Endothelial cell of umbilical vein (primary cell): ENCODE data around the gene RPS16. TPM values are rescaled to one million over a fixed set of nuclear protein-coding genes. Genes with fewer than 3 reads are reported as not detected.
A peak's percentile ranks its signal among the peaks of the same experiment; 100 is the strongest.

Source experiments
- BruUV-seq: library from RNA; stranded (reverse); fragments of 400-500 nt; replicated peaks from 2 replicates; lab custom pipeline; 2021; lab: Mats Ljungman, UMichigan
- CTCF ChIA-PET: fragments of 300-600, 350-600 bp; sonication (Branson Sonifier 250); formaldehyde crosslinking; loops from one replicate; lab custom pipeline; 2021; ENCODE audit warnings: antibody characterized with exemption, inconsistent platforms; lab: Charles Lee
- POLR2A ChIA-PET: fragments of 300-600, 350-600 bp; sonication (Branson Sonifier 250); formaldehyde crosslinking; loops from one replicate; lab custom pipeline; 2021; ENCODE audit warnings: antibody characterized with exemption, inconsistent platforms; lab: Charles Lee
- DNase-seq: peaks from one replicate; pipeline ENCODE4 v3.0.0-alpha.2; 2011; ENCODE audit warnings: low read depth, low spot score
- FAIRE-seq: peaks from 2 replicates; lab custom pipeline; 2011; peaks lifted over from hg19 to GRCh38; lab: Jason Lieb, UNC
- H2AFZ ChIP-seq: 2 replicates; pipeline ENCODE4 v1.6.0; 2012; ENCODE audit warnings: low read depth, low read length, control low read depth, inconsistent platforms
- H3K27ac ChIP-seq: 2 replicates; pipeline ENCODE4 v1.5.1; 2011; ENCODE audit warnings: low read depth, mild to moderate bottlenecking, control low read depth, low read length, moderate library complexity; ENCODE audit not compliant: insufficient read depth
- H3K27me3 ChIP-seq, 2 experiments: 2 replicates each; pipeline versions ENCODE4 v1.6.0 to v1.6.1; 2011; ENCODE audit warnings: low read length in 2 of 2, mixed read lengths in 1 of 2; ENCODE audit not compliant: control insufficient read depth in 2 of 2, insufficient read depth in 2 of 2
- H3K36me3 ChIP-seq, 2 experiments: 2 replicates in 1 of 2; 3 replicates in 1 of 2; pipeline ENCODE4 v1.5.1; 2011; ENCODE audit warnings: low read length in 2 of 2, mild to moderate bottlenecking in 1 of 2, moderate library complexity in 1 of 2; ENCODE audit not compliant: control insufficient read depth in 2 of 2, insufficient read depth in 2 of 2; ENCODE audit errors: extremely low read depth in 1 of 2
- H3K4me1 ChIP-seq: 3 replicates; pipeline ENCODE4 v1.5.1; 2011; ENCODE audit warnings: mild to moderate bottlenecking, low read length; ENCODE audit not compliant: control insufficient read depth, insufficient read depth; ENCODE audit errors: extremely low read depth
- H3K4me2 ChIP-seq: 2 replicates; pipeline ENCODE4 v1.6.1; 2011; ENCODE audit warnings: low read length, control low read depth, mixed read lengths; ENCODE audit not compliant: insufficient read depth
- H3K4me3 ChIP-seq, 3 experiments: fragments of 200-600 bp in 1 of 3; sonication (generic), shearing (Covaris generic) in 1 of 3; replicated peaks in 1 of 3; 2 replicates each; pipeline ENCODE4 v1.5.1; 2011 to 2016; ENCODE audit warnings: control low read depth in 3 of 3, low read length in 3 of 3, mild to moderate bottlenecking in 2 of 3, inconsistent platforms in 1 of 3, low read depth in 1 of 3, moderate library complexity in 1 of 3; ENCODE audit not compliant: insufficient read depth in 1 of 3
- H3K79me2 ChIP-seq: 2 replicates; pipeline ENCODE4 v1.6.0; 2012; ENCODE audit warnings: low read length, inconsistent platforms; ENCODE audit not compliant: control insufficient read depth, insufficient read depth
- H3K9ac ChIP-seq: replicated peaks from 2 replicates; pipeline ENCODE3; 2011; ENCODE audit warnings: low read length, control low read depth; ENCODE audit not compliant: insufficient read depth; ENCODE audit errors: extremely low read depth
- H3K9me1 ChIP-seq: replicated peaks from 3 replicates; pipeline ENCODE4 v1.6.0; 2011; ENCODE audit warnings: mild to moderate bottlenecking, low read length; ENCODE audit not compliant: control insufficient read depth, insufficient read depth; ENCODE audit errors: extremely low read depth
- H3K9me3 ChIP-seq: replicated peaks from 2 replicates; pipeline ENCODE4 v1.5.1; 2012; ENCODE audit warnings: low read length, inconsistent platforms; ENCODE audit not compliant: control insufficient read depth, insufficient read depth
- H4K20me1 ChIP-seq: replicated peaks from 2 replicates; pipeline ENCODE3; 2011; ENCODE audit warnings: mild to moderate bottlenecking, low read length; ENCODE audit not compliant: control insufficient read depth, insufficient read depth; ENCODE audit errors: extremely low read depth
- EZH2 ChIP-seq: IDR thresholded peaks from 2 replicates; pipeline ENCODE4 v1.6.1; 2012; ENCODE audit warnings: borderline replicate concordance, low read depth, mild to moderate bottlenecking, moderate library complexity, low read length, inconsistent platforms; ENCODE audit not compliant: severe bottlenecking
- FOS ChIP-seq: IDR thresholded peaks from 2 replicates; pipeline ENCODE4 v1.6.1; 2011; ENCODE audit warnings: mild to moderate bottlenecking, low read length, moderate library complexity, borderline replicate concordance; ENCODE audit not compliant: insufficient read depth
- GATA2 ChIP-seq: IDR thresholded peaks from 2 replicates; pipeline ENCODE4 v1.7.0; 2011; ENCODE audit warnings: low read depth, mild to moderate bottlenecking, moderate library complexity, mixed read lengths, low read length; ENCODE audit not compliant: insufficient read length, insufficient read depth
- JUN ChIP-seq: IDR thresholded peaks from 2 replicates; pipeline ENCODE4 v1.6.1; 2011; ENCODE audit warnings: borderline replicate concordance, low read depth; ENCODE audit not compliant: insufficient read length, insufficient read depth
- MYC ChIP-seq: IDR thresholded peaks from one replicate; pipeline ENCODE4 v1.6.1; 2011; ENCODE audit warnings: mild to moderate bottlenecking, low read depth, low read length
- POLR2A ChIP-seq: IDR thresholded peaks from 2 replicates; pipeline ENCODE4 v1.6.1; 2012; ENCODE audit warnings: low read depth, mild to moderate bottlenecking, control low read depth, low read length
- POLR2AphosphoS5 ChIP-seq: IDR thresholded peaks from 2 replicates; pipeline ENCODE4 v1.6.1; 2012; ENCODE audit warnings: low read depth, mild to moderate bottlenecking, control low read depth, low read length, moderate library complexity; ENCODE audit not compliant: insufficient read depth
- dilution Hi-C: fragments of 300-500 bp; cut with MboI; formaldehyde crosslinking; loops from one replicate; pipeline ENCODE4 v1.15.0; 2019; ENCODE audit warnings: low sequenced_read_pairs; ENCODE audit not compliant: extremely low pct_ligation_motif_present
- intact Hi-C: fragments of 100-400 bp; cut with micrococcal nuclease; formaldehyde crosslinking; loops from one replicate; pipeline ENCODE4 v1.10.0; 2022
- polyA plus RNA-seq, 4 experiments: library from polyadenylated mRNA; depleted of rRNA in 3 of 4; stranded (reverse) in 3 of 4; unstranded in 1 of 4; fragments of >200 nt; gene quantifications; 2 replicates each; pipeline versions ENCODE4 v1.2.1 to v1.2.3, GENCODE V29; 2011 to 2012; ENCODE audit warnings: missing spikeins in 1 of 4
- total RNA-seq: library from RNA; stranded (reverse); gene quantifications from 2 replicates; pipeline ENCODE4 v1.2.3, GENCODE V29; 2021
- TF ChIP-seq, protein P1 (sequence below): IDR thresholded peaks from 2 replicates; pipeline ENCODE4 v1.6.1; 2011; ENCODE audit not compliant: insufficient read depth, insufficient read length
- TF ChIP-seq, protein P2 (sequence below), 2 donors: IDR thresholded peaks; 1 replicate in 1 of 2; 2 replicates in 1 of 2; pipeline ENCODE4 v1.5.1; 2011; ENCODE audit warnings: low read length in 2 of 2, mild to moderate bottlenecking in 2 of 2, moderate library complexity in 2 of 2, control low read depth in 1 of 2, inconsistent platforms in 1 of 2, low read depth in 1 of 2; ENCODE audit not compliant: insufficient read depth in 1 of 2; ENCODE audit errors: extremely low read depth in 1 of 2

The RPS16 gene
- total and polyA plus RNA-seq, 2 donors (not counting 3 experiments of a cell fraction or from before 2014, with no cell fraction given), result 1,768 to 5,244 TPM

GRCh38 chr19:39438270-39438934 is 2.7 kb upstream of the RPS16 start:
- POLR2A ChIA-PET, result no interaction called here
- no peak overlapping the region for H3K9ac ChIP-seq
- intact Hi-C loops, result no loop called here
- H3K27ac ChIP-seq, result no peak overlapping the region
- FAIRE-seq (no peak), DNase-seq (no peak)
- no peaks in the 10 kb centered on the region for H3K27me3 ChIP-seq
- TF ChIP-seq POLR2A, result no peak
- no peak for TF ChIP-seq EZH2
- TF ChIP-seq, protein P1, sequence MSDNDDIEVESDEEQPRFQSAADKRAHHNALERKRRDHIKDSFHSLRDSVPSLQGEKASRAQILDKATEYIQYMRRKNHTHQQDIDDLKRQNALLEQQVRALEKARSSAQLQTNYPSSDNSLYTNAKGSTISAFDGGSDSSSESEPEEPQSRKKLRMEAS, result no peak
- no peak overlapping the region for H3K4me2 ChIP-seq
- no peak overlapping the region for H2AFZ ChIP-seq
- peaks cover 21% of the 10 kb centered on the region for H3K4me1 ChIP-seq
- H3K9me1 ChIP-seq, result no peaks in the 10 kb centered on the region
- no peaks in the 10 kb centered on the region for H4K20me1 ChIP-seq
- dilution Hi-C loops, result no loop called here
- CTCF ChIA-PET, result interaction anchor here (0.9 to 1.6 kb wide), 3 partner anchors 36 to 94 kb away, joined by 3 to 6 read pairs (median 4); partner anchors contain the start of gene EID2B
- H3K79me2 ChIP-seq, result peaks cover 23% of the 10 kb centered on the region
- peaks cover 5 to 11% of the 10 kb centered on the region in 2 experiments for H3K36me3 ChIP-seq
- no TSS peak for BruUV-seq
- H3K4me3 ChIP-seq, result no peak overlapping the region
- no peaks in the 10 kb centered on the region for H3K9me3 ChIP-seq

GRCh38 chr19:39436350-39436716 is 584 bp upstream of the RPS16 start:
- POLR2A ChIA-PET, result interaction anchor here (0.6 to 1.7 kb wide), 18 partner anchors 9 to 96 kb away, joined by 3 to 18 read pairs (median 5); partner anchors contain the start of genes EID2B, MED29, PAF1 and PLEKHG2

More at GRCh38 chr19:39436350-39436716, 584 bp upstream of the RPS16 start:
- TF ChIP-seq FOS (no peak), POLR2A (no peak), MYC (no peak), POLR2AphosphoS5 (no peak), EZH2 (no peak), GATA2 (no peak), JUN (no peak)
- TF ChIP-seq, protein P1, result no peak
- TF ChIP-seq, protein P2, sequence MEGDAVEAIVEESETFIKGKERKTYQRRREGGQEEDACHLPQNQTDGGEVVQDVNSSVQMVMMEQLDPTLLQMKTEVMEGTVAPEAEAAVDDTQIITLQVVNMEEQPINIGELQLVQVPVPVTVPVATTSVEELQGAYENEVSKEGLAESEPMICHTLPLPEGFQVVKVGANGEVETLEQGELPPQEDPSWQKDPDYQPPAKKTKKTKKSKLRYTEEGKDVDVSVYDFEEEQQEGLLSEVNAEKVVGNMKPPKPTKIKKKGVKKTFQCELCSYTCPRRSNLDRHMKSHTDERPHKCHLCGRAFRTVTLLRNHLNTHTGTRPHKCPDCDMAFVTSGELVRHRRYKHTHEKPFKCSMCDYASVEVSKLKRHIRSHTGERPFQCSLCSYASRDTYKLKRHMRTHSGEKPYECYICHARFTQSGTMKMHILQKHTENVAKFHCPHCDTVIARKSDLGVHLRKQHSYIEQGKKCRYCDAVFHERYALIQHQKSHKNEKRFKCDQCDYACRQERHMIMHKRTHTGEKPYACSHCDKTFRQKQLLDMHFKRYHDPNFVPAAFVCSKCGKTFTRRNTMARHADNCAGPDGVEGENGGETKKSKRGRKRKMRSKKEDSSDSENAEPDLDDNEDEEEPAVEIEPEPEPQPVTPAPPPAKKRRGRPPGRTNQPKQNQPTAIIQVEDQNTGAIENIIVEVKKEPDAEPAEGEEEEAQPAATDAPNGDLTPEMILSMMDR (IDR thresholded peaks at IDR 0.05; ENCODE audit: extremely low read depth in 1 of 2, insufficient read depth in 1 of 2, low read depth in 1 of 2, low read length in 2 of 2), result no peak
- Histone ChIP-seq H3K9me3 (no peaks in the 10 kb centered on the region), H2AFZ (peak overlapping the region; percentile 17), H3K9me1 (no peaks in the 10 kb centered on the region), H3K4me3 (peak overlapping the region; percentile 45 to 96 (median 96)), H4K20me1 (no peaks in the 10 kb centered on the region), H3K36me3 (peaks cover 11 to 16% of the 10 kb centered on the region in 2 experiments), H3K27ac (peak overlapping the region; percentile 51), H3K4me1 (peaks cover 22% of the 10 kb centered on the region), H3K4me2 (peak overlapping the region; percentile 60), H3K27me3 (no peaks in the 10 kb centered on the region), H3K9ac (peak overlapping the region; percentile 100), H3K79me2 (peaks cover 31% of the 10 kb centered on the region)
- BruUV-seq, result TSS peak; percentile 97
- no peak for DNase-seq
- dilution Hi-C loops (no loop called here), intact Hi-C loops (loop anchor here (1.0 to 2.0 kb wide), 2 partner anchors 9 to 44 kb away; partner anchors contain the start of genes SUPT5H and TIMM50)
- no peak for FAIRE-seq
- CTCF ChIA-PET, result interaction anchor here (0.7 to 1.8 kb wide), 11 partner anchors 8 to 96 kb away, joined by 3 to 13 read pairs (median 5); partner anchors contain the start of genes MED29, PAF1, PLEKHG2 and SAMD4B
